GM19463 (cell line): Measurements from ENCODE around the gene RPEL1.

Experiments used
- ATAC-seq: cut with Tn5 transposase; IDR thresholded peaks from one replicate; pipeline ENCODE4 v1.9.1; 2021; ENCODE audit warnings: mild to moderate bottlenecking, moderate library complexity; ENCODE audit not compliant: unreplicated experiment

The RPEL1 gene

GRCh38 chr10:103278537-103278823 lies 32.8 kb downstream of the RPEL1 start:
- no peak for ATAC-seq

GRCh38 chr10:103278862-103279298 lies 33.2 kb downstream of the RPEL1 start:
- no peak for ATAC-seq

- ATAC-seq: no peak
Observed at GRCh38 chr10:103280031-103280430, 34.3 kb downstream of the RPEL1 start.

- no peak for ATAC-seq
Observed at GRCh38 chr10:103280506-103280905, 34.8 kb downstream of the RPEL1 start.

- no peak for ATAC-seq
Observed at GRCh38 chr10:103281753-103282152, 36.1 kb downstream of the RPEL1 start.

GRCh38 chr10:103282961-103283360 lies 37.3 kb downstream of the RPEL1 start:
- no peak for ATAC-seq

- no peak for ATAC-seq
Observed at GRCh38 chr10:103284170-103284569, 38.5 kb downstream of the RPEL1 start.

- ATAC-seq: no peak
Observed at GRCh38 chr10:103287992-103288391, 42.3 kb downstream of the RPEL1 start.

GRCh38 chr10:103291588-103291987 lies 45.9 kb downstream of the RPEL1 start:
- no peak for ATAC-seq

- ATAC-seq: no peak
Observed at GRCh38 chr10:103295374-103296015, 49.8 kb downstream of the RPEL1 start.
